ENCODE data around the gene ELMO3. TPM values are rescaled to one million over a fixed set of nuclear protein-coding genes. Genes with fewer than 3 reads are reported as not detected.

Gene ELMO3
- total RNA-seq, 1 experiment from 2014 or later = 1.5 TPM

DNA sequence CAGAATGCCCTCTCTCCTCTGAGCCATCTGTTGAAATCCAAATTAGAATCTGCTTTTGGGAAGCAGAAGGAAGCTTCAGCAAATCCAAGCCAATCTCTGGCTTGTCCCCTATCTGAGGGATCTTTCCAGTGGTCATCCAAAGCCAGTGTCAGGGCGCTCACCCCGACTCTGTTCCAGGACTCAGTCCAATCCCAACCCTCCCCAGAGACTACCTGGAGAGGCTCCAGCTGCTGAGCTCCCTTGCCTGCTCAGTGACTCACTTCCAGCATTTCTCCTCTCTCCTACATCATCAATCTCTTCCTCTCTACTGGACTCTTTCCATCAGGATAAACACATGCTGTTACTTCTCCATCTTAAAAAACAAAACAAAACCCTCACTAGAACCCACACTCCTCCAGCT is 17.6 kb upstream of the ELMO3 start:
- DNase-seq (ENCODE audit: extremely low read depth, low read depth) = no peak

- DNase-seq (ENCODE audit: extremely low read depth, low read depth) = no peak
Measured at GRCh38 chr16:67182288-67182687, 16.6 kb upstream of the ELMO3 start.

DNA sequence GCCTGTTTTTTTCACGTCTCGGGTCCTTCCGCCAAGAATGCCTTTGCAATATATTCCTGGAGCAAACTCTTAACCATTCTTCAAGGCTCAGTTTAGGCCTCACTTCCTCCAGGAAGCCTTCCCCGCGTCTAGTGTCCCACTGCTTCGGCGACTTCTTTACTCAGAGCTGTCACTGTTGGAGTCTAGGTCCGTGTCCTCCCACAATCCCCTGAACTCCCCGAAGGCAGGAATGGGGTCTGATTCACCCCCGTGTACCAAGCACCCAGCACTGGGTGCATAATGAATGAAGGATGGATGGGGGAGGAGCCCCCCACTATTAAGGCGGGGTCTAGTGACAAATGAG is 15.7 kb upstream of the ELMO3 start:
- DNase-seq (ENCODE audit: extremely low read depth, low read depth) = no peak

- DNase-seq (ENCODE audit: extremely low read depth, low read depth) = peak; percentile 99
Measured at GRCh38 chr16:67183627-67184452, 15.1 kb upstream of the ELMO3 start, which contains the start of gene MATCAP1. Gene MATCAP1 (minus strand): TSS chr16:67183963. CDS start chr16:67180610, 3,353 bp downstream.

DNA sequence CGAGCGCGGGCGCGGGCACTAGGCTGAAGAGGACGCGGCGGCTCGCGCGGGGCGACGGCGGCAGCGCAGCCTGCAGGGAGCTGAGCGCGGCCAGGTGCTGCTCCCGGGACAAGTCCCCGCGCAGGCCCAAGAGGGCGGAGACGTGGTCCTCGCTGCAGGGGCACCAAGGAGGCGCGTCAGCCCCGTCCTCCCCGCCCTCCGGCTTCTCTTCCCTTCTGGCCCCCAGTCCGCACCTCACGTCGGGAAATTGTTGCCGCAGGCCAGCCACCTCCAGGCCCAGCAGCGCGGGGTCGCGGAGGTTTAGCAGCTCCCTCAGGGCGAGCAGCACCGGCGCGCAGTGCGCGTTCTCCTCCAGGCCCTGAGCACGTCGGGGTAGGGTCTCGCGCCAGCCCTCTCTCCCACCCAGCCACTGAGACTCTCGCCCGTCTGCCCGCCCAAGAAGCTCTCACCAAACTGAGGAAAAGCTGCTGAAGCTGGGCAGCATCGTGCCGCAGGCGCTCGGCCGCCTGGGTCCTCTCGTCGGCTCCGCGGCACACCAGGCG is 14.4 kb upstream of the ELMO3 start:
- no peak for DNase-seq (ENCODE audit: extremely low read depth, low read depth)

GRCh38 chr16:67184995-67185650 is 13.8 kb upstream of the ELMO3 start:
- peak; percentile 92 for DNase-seq (ENCODE audit: extremely low read depth, low read depth)

- no peak for DNase-seq (ENCODE audit: extremely low read depth, low read depth)
Measured at GRCh38 chr16:67185651-67186134, 13.2 kb upstream of the ELMO3 start.

GRCh38 chr16:67186550-67186950 is 12.4 kb upstream of the ELMO3 start:
- no peak for DNase-seq (ENCODE audit: extremely low read depth, low read depth)

DNA sequence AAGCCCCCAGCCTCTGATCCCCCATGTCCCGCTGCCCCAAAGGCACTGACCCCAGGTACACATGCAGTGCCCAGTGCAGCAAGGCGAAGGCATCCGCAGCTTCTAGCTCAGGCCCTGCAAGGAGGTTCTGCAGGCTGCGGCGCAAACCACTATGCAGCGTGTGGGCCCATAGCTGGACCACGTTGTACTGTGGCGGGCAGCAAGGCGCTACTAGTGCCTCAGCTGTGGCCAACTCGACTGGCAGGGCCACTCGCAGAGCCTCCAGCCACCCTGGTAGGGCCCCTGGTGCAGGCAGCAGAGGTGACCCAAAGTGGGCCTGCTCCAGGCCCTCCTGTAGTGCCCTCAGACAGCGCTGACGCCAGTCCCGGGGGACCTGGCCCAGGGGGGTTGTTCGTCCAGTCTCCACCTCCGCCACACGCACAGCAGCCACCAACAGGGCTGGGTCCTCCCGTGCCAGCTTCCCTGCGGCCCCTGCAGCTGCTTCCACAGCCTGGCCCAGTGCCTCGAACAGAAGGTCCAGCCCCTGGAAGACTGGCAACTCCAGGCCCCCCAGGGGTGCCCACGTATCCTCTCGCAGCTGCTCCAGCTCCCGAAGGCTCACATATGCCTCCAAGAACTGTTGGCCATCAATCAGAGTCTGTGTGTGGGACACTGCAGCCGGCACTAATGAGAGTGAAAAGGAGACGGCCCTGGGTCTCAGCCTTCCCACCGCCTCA is 11.6 kb upstream of the ELMO3 start:
- no peak for DNase-seq (ENCODE audit: extremely low read depth, low read depth)

DNA sequence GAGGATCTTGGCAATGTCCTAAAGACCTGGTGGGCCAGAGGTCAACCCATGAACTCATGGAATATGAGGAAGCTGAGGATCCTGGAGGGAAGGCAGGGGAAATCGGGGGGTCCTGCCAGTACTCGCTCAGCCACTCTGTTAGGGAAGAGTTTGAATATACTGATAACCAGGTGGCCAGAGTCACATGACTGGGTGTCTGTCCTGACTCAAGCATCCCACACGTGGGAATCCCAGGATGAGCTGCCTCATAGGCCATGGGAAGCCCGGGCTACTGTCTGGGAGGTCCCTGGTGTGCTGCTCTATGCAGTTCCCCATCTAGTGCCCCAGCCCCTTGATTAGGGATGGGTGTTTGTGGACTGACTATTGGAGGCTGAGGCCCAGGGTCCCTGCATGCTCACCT is 10.6 kb upstream of the ELMO3 start:
- DNase-seq (ENCODE audit: extremely low read depth, low read depth) = no peak

- DNase-seq (ENCODE audit: extremely low read depth, low read depth) = no peak
Measured at GRCh38 chr16:67188798-67189197, 10.1 kb upstream of the ELMO3 start.

- no peak for DNase-seq (ENCODE audit: extremely low read depth, low read depth)
Measured at GRCh38 chr16:67190041-67190440, 8.9 kb upstream of the ELMO3 start, which contains the start of gene EXOC3L1. Gene EXOC3L1 (minus strand): TSS chr16:67190136. CDS start chr16:67189676, 460 bp downstream.

DNA sequence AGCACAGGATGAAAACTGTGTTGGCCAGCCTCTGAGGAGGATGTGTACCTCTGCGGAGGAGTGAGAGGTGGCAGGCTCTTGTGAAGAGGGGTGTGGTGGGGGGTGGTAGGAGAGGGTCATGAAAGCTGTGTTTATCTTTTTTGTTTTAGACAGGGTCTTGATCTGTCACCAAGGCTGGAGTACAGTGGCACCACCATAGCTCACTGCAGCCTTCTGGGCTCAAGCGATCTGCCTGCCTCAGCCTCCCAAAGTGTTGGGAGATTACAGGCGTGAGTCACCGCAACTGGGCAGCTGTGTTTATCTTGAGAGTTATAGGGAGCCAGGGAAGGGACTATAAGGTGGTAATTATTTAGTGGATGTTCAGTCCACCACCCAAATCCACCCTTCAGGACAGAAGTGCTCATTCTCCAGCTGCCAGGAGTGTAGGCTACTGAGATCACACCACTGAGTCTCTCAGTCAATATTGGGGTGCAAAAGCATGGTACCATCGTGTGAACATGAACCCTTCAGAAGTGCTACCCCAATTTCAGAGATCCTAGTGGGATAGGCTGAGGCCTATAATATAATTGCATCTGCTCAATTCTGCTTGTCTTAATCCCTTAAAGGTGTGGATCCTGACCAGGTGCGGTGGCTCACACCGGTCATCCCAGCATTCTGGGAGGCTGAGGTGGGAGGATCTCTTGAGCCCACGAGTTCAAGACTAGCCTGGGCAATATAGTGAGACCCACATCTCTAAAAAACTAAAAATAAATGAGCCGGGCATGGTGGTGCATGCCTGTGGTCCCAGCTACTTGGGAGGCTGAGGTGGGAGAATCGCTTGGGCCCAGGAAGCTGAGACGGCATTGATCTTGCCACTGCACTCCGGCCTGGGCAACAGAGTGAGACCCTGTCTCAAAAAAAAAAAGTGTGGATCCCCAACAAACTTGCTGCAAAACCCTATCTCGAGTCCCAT is 8.2 kb upstream of the ELMO3 start:
- no peak for DNase-seq (ENCODE audit: extremely low read depth, low read depth)

- DNase-seq (ENCODE audit: extremely low read depth, low read depth) = no peak
Measured at GRCh38 chr16:67191411-67191994, 7.4 kb upstream of the ELMO3 start.

- DNase-seq (ENCODE audit: extremely low read depth, low read depth) = peak; percentile 91
Measured at GRCh38 chr16:67191995-67192681, 6.8 kb upstream of the ELMO3 start, which contains the start of gene E2F4. Gene E2F4 (plus strand): TSS chr16:67192155. CDS start chr16:67192228, 73 bp downstream.

GRCh38 chr16:67192781-67193361 is 6.1 kb upstream of the ELMO3 start:
- no peak for DNase-seq (ENCODE audit: extremely low read depth, low read depth)

DNA sequence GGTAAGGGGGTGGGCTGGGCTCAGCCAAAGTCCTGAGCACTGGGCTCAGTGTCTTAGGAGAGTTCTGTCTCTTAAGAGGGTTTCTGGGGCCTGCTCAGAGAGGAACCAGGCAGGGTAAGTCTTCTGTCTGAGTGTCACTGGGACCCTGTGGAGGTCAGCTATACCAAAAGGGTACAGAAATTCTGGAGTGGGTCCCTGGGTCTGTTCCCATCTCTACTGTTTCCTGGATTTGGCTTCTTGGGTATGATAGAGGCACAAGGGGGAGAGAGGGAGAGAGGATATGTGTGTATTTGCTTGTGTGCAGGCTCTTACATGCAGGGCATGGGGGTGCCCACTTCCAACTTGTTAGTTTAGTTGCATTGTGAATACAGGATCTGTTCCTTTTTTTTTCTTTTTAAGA is 5.4 kb upstream of the ELMO3 start:
- no peak for DNase-seq (ENCODE audit: extremely low read depth, low read depth)

DNA sequence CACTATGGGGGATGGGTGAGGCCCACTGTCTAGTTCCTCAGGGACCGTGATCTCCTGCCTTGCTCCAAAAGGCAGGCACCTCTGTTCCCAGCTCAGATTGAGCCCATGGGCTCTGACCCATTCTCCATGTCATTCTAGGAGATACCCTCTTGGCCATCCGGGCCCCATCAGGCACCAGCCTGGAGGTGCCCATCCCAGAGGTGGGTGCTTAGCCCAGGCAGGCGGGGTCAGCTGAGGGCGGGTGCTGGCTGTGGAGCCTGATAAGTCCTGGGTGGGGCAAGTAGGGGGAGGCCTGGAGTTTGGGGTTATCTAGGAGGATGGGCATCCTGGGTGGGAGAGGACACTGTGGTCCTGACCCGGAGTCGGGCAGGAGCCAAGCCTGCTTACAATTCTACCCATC is 4.7 kb upstream of the ELMO3 start:
- no peak for DNase-seq (ENCODE audit: extremely low read depth, low read depth)
